ENCODE data around the gene FAM209B.

GRCh38 chr20:56575157-56575556 is 42.1 kb downstream of the FAM209B start:
- TF ChIP-seq, protein P1, sequence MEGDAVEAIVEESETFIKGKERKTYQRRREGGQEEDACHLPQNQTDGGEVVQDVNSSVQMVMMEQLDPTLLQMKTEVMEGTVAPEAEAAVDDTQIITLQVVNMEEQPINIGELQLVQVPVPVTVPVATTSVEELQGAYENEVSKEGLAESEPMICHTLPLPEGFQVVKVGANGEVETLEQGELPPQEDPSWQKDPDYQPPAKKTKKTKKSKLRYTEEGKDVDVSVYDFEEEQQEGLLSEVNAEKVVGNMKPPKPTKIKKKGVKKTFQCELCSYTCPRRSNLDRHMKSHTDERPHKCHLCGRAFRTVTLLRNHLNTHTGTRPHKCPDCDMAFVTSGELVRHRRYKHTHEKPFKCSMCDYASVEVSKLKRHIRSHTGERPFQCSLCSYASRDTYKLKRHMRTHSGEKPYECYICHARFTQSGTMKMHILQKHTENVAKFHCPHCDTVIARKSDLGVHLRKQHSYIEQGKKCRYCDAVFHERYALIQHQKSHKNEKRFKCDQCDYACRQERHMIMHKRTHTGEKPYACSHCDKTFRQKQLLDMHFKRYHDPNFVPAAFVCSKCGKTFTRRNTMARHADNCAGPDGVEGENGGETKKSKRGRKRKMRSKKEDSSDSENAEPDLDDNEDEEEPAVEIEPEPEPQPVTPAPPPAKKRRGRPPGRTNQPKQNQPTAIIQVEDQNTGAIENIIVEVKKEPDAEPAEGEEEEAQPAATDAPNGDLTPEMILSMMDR (IDR thresholded peaks at IDR 0.05), result no peak
- no peak for TF ChIP-seq POLR2AphosphoS5 (IDR thresholded peaks at IDR 0.05)

Measured in upper lobe of left lung (tissue), 4 donors.